Neural cell (in vitro differentiated cells): Measurements from ENCODE around the gene KCNAB2. TPM values are rescaled to one million over a fixed set of nuclear protein-coding genes. Genes with fewer than 3 reads are reported as not detected.

ENCODE experiments used
- H2AFZ ChIP-seq: fragments of 200-600, 300-800 bp; sonication (generic), shearing (Covaris generic); 2 replicates; pipeline ENCODE4 v1.6.0; 2014; ENCODE audit warnings: low read depth, mild to moderate bottlenecking, antibody characterized with exemption, low read length, moderate library complexity
- H3F3A ChIP-seq: fragments of 200-600 bp; shearing (Covaris generic); 2 replicates; pipeline ENCODE4 v1.6.1; 2016; ENCODE audit warnings: mild to moderate bottlenecking, moderate library complexity, mixed read lengths, antibody characterized with exemption, low read length; ENCODE audit not compliant: insufficient read depth, poor library complexity, severe bottlenecking
- H3K27ac ChIP-seq: fragments of 200-600, 300-800 bp; sonication (generic), shearing (Covaris generic); 2 replicates; pipeline ENCODE4 v1.5.1; 2014; ENCODE audit warnings: mild to moderate bottlenecking, low read length, moderate library complexity
- H3K27me3 ChIP-seq: fragments of 300-800, 200-600 bp; sonication (generic), shearing (Covaris generic); 2 replicates; pipeline ENCODE4 v1.6.0; 2014; ENCODE audit warnings: mild to moderate bottlenecking, low read depth, low read length, moderate library complexity; ENCODE audit not compliant: insufficient read depth
- H3K36me3 ChIP-seq: fragments of 300-800, 200-600 bp; sonication (generic), shearing (Covaris generic); 2 replicates; pipeline ENCODE4 v1.5.1; 2014; ENCODE audit warnings: mild to moderate bottlenecking, antibody characterized with exemption, low read length, moderate library complexity; ENCODE audit not compliant: insufficient read depth
- H3K4me2 ChIP-seq: fragments of 300-800, 200-600 bp; sonication (generic), shearing (Covaris generic); 2 replicates; pipeline ENCODE4 v1.6.0; 2014; ENCODE audit warnings: mild to moderate bottlenecking, low read length
- H3K4me3 ChIP-seq: fragments of 300-800, 200-600 bp; sonication (generic), shearing (Covaris generic); 2 replicates; pipeline ENCODE4 v1.5.1; 2014; ENCODE audit warnings: mild to moderate bottlenecking, low read length, moderate library complexity
- H3K79me2 ChIP-seq: fragments of 200-600 bp; shearing (Covaris generic); replicated peaks from 2 replicates; pipeline ENCODE4 v1.6.0; 2014; ENCODE audit warnings: mild to moderate bottlenecking, low read length, moderate library complexity; ENCODE audit not compliant: insufficient read depth
- H3K9ac ChIP-seq: fragments of 300-800, 200-600 bp; sonication (generic), shearing (Covaris generic); 2 replicates; pipeline ENCODE4 v1.6.1; 2016; ENCODE audit warnings: mild to moderate bottlenecking, low read length, mixed read lengths
- H3K9me2 ChIP-seq: fragments of 200-600 bp; shearing (Covaris generic); 2 replicates; pipeline ENCODE4 v1.6.1; 2016; ENCODE audit warnings: mild to moderate bottlenecking, low read length, mixed read lengths; ENCODE audit not compliant: insufficient read depth
- H3K9me3 ChIP-seq: fragments of 200-600, 300-800 bp; sonication (generic), shearing (Covaris generic); 2 replicates; pipeline ENCODE4 v1.6.1; 2016; ENCODE audit warnings: mild to moderate bottlenecking, mixed run types, low read length, moderate library complexity, mixed read lengths
- H4K20me1 ChIP-seq: fragments of 200-600 bp; shearing (Covaris generic); 2 replicates; pipeline ENCODE4 v1.6.1; 2016; ENCODE audit warnings: mild to moderate bottlenecking, mixed run types; ENCODE audit not compliant: insufficient read depth
- CTCF ChIP-seq: fragments of 450-650 bp; IDR thresholded peaks from 2 replicates; pipeline ENCODE4 v1.5.1; 2014; ENCODE audit warnings: antibody characterized with exemption, mild to moderate bottlenecking, moderate library complexity; ENCODE audit not compliant: poor library complexity, severe bottlenecking
- EP300 ChIP-seq: fragments of 450-650 bp; conservative IDR thresholded peaks from 2 replicates; pipeline ENCODE4 v1.6.1; 2014; ENCODE audit warnings: antibody characterized with exemption, mild to moderate bottlenecking, moderate library complexity; ENCODE audit not compliant: poor library complexity, severe bottlenecking
- EZH2 ChIP-seq: fragments of 200-600, 300-800 bp; shearing (Covaris generic), sonication (generic); IDR thresholded peaks from 2 replicates; pipeline ENCODE4 v1.6.1; 2014; ENCODE audit warnings: antibody characterized with exemption, low read length, borderline replicate concordance, mild to moderate bottlenecking; ENCODE audit not compliant: insufficient read depth, poor library complexity, severe bottlenecking
- MXI1 ChIP-seq: fragments of 450-650 bp; conservative IDR thresholded peaks from 2 replicates; pipeline ENCODE4 v1.6.1; 2014; ENCODE audit warnings: antibody characterized with exemption, mild to moderate bottlenecking; ENCODE audit not compliant: poor library complexity, severe bottlenecking
- POLR2AphosphoS5 ChIP-seq: IDR thresholded peaks from 2 replicates; pipeline ENCODE4 v1.6.1; 2012
- RAD21 ChIP-seq: fragments of 450-650 bp; conservative IDR thresholded peaks from 2 replicates; pipeline ENCODE4 v1.6.1; 2014; ENCODE audit warnings: antibody characterized with exemption, mild to moderate bottlenecking, moderate library complexity
- REST ChIP-seq: IDR thresholded peaks from 2 replicates; pipeline ENCODE4 v1.6.1; 2012; ENCODE audit warnings: borderline replicate concordance
- SMC3 ChIP-seq: fragments of 450-650 bp; conservative IDR thresholded peaks from 2 replicates; pipeline ENCODE4 v1.6.1; 2014; ENCODE audit warnings: antibody characterized with exemption, mild to moderate bottlenecking, moderate library complexity; ENCODE audit not compliant: poor library complexity
- TAF1 ChIP-seq: IDR thresholded peaks from 2 replicates; pipeline ENCODE4 v1.6.1; 2012; ENCODE audit warnings: low read depth
- polyA plus RNA-seq: library from polyadenylated mRNA; depleted of rRNA; stranded (reverse); fragments of >200 nt; gene quantifications from 2 replicates; pipeline ENCODE4 v1.2.3, GENCODE V29; 2014

KCNAB2 gene
- polyA plus RNA-seq, 1 donor from 2014 or later = 11.7 TPM

GRCh38 chr1:6045110-6045502 is 582 bp upstream of the KCNAB2 start:
- no peaks in the 10 kb centered on the region for H3K27me3 ChIP-seq
- no peak overlapping the region for H3K9ac ChIP-seq
- no peaks in the 10 kb centered on the region for H3K9me3 ChIP-seq
- no peaks in the 10 kb centered on the region for H3K9me2 ChIP-seq
- TF ChIP-seq EZH2 = no peak
- TF ChIP-seq REST = no peak
- TF ChIP-seq RAD21 = no peak
- no peak for TF ChIP-seq POLR2AphosphoS5
- TF ChIP-seq EP300 = no peak
- TF ChIP-seq SMC3 = no peak
- TF ChIP-seq CTCF = no peak
- no peak for TF ChIP-seq TAF1
- no peak for TF ChIP-seq MXI1
- no peak overlapping the region for H3K27ac ChIP-seq
- H3K79me2 ChIP-seq = no peaks in the 10 kb centered on the region
- no peaks in the 10 kb centered on the region for H3K36me3 ChIP-seq
- H3F3A ChIP-seq = no peaks in the 10 kb centered on the region
- no peaks in the 10 kb centered on the region for H4K20me1 ChIP-seq
- no peak overlapping the region for H2AFZ ChIP-seq
- H3K4me3 ChIP-seq = no peak overlapping the region
- no peak overlapping the region for H3K4me2 ChIP-seq

GRCh38 chr1:6046279-6046678 is 591 bp downstream of the KCNAB2 start:
- H3K79me2 ChIP-seq = no peaks in the 10 kb centered on the region
- H3K27me3 ChIP-seq = no peaks in the 10 kb centered on the region
- no peaks in the 10 kb centered on the region for H3K9me3 ChIP-seq
- H2AFZ ChIP-seq = no peak overlapping the region
- H3F3A ChIP-seq = no peaks in the 10 kb centered on the region
- no peak overlapping the region for H3K4me2 ChIP-seq
- TF ChIP-seq POLR2AphosphoS5 (no peak), MXI1 (no peak), EP300 (no peak)
- H3K4me3 ChIP-seq = no peak overlapping the region
- H3K27ac ChIP-seq = no peak overlapping the region
- H3K9ac ChIP-seq = no peak overlapping the region
- H3K36me3 ChIP-seq = no peaks in the 10 kb centered on the region
- H3K9me2 ChIP-seq = no peaks in the 10 kb centered on the region
- H4K20me1 ChIP-seq = no peaks in the 10 kb centered on the region
